ENCODE measurements around the gene MAMDC4. TPM values are rescaled to one million over a fixed set of nuclear protein-coding genes. Genes with fewer than 3 reads are reported as not detected.

The MAMDC4 gene
- total RNA-seq, 1 experiment from 2014 or later: 6.7 TPM

GRCh38 chr9:136886610-136887597 lies 34.8 kb downstream of the MAMDC4 start (continued):
- no peak; the same call in 1 of the 2 replicates for TF ChIP-seq USF2 (CRISPR knock-in tag; IDR thresholded peaks at IDR 0.05)
- TF ChIP-seq NFYB (CRISPR knock-in tag; conservative IDR thresholded peaks at IDR 0.05; ENCODE audit: low read depth): no peak
- 0 out of 2 replicates have a peak, but pooled peaks have one; percentile 56 for TF ChIP-seq ZNF232 (CRISPR knock-in tag; IDR thresholded peaks at IDR 0.05)
- TF ChIP-seq, protein P1, sequence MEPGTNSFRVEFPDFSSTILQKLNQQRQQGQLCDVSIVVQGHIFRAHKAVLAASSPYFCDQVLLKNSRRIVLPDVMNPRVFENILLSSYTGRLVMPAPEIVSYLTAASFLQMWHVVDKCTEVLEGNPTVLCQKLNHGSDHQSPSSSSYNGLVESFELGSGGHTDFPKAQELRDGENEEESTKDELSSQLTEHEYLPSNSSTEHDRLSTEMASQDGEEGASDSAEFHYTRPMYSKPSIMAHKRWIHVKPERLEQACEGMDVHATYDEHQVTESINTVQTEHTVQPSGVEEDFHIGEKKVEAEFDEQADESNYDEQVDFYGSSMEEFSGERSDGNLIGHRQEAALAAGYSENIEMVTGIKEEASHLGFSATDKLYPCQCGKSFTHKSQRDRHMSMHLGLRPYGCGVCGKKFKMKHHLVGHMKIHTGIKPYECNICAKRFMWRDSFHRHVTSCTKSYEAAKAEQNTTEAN (CRISPR knock-in tag; IDR thresholded peaks at IDR 0.05): no peak
- TF ChIP-seq ETV6 (CRISPR knock-in tag; IDR thresholded peaks at IDR 0.05): no peak
- TF ChIP-seq SMAD4 (CRISPR knock-in tag; IDR thresholded peaks at IDR 0.05): no peak
- TF ChIP-seq NR3C1 (CRISPR knock-in tag; conservative IDR thresholded peaks at IDR 0.05; ENCODE audit: low read depth): no peak
- TF ChIP-seq ZNF416 (CRISPR knock-in tag; IDR thresholded peaks at IDR 0.05): no peak
- no peak for TF ChIP-seq ELF4 (CRISPR knock-in tag; IDR thresholded peaks at IDR 0.05; ENCODE audit: low read depth)
- no peak for TF ChIP-seq ZNF263 (CRISPR knock-in tag; IDR thresholded peaks at IDR 0.05; ENCODE audit: low read depth)
- TF ChIP-seq ZNF396 (CRISPR knock-in tag; IDR thresholded peaks at IDR 0.05; ENCODE audit: borderline replicate concordance): no peak
- TF ChIP-seq ZMAT4 (CRISPR knock-in tag; IDR thresholded peaks at IDR 0.05): no peak
- TF ChIP-seq ZNF671 (CRISPR knock-in tag; IDR thresholded peaks at IDR 0.05): no peak
- no peak for TF ChIP-seq ZNF219 (CRISPR knock-in tag; IDR thresholded peaks at IDR 0.05; ENCODE audit: borderline replicate concordance)
- TF ChIP-seq CBFB (CRISPR knock-in tag; IDR thresholded peaks at IDR 0.05; ENCODE audit: low read depth): no peak
- TF ChIP-seq ARID4B (CRISPR knock-in tag; IDR thresholded peaks at IDR 0.05; ENCODE audit: borderline replicate concordance): 0 out of 2 replicates have a peak, but pooled peaks have one; percentile 17
- TF ChIP-seq MYBL2 (CRISPR knock-in tag; IDR thresholded peaks at IDR 0.05): no peak
- TF ChIP-seq, protein P2, sequence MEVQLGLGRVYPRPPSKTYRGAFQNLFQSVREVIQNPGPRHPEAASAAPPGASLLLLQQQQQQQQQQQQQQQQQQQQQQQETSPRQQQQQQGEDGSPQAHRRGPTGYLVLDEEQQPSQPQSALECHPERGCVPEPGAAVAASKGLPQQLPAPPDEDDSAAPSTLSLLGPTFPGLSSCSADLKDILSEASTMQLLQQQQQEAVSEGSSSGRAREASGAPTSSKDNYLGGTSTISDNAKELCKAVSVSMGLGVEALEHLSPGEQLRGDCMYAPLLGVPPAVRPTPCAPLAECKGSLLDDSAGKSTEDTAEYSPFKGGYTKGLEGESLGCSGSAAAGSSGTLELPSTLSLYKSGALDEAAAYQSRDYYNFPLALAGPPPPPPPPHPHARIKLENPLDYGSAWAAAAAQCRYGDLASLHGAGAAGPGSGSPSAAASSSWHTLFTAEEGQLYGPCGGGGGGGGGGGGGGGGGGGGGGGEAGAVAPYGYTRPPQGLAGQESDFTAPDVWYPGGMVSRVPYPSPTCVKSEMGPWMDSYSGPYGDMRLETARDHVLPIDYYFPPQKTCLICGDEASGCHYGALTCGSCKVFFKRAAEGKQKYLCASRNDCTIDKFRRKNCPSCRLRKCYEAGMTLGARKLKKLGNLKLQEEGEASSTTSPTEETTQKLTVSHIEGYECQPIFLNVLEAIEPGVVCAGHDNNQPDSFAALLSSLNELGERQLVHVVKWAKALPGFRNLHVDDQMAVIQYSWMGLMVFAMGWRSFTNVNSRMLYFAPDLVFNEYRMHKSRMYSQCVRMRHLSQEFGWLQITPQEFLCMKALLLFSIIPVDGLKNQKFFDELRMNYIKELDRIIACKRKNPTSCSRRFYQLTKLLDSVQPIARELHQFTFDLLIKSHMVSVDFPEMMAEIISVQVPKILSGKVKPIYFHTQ (CRISPR knock-in tag; IDR thresholded peaks at IDR 0.05): no peak
- no peak for TF ChIP-seq EMX1 (CRISPR knock-in tag; IDR thresholded peaks at IDR 0.05)
